Thoracic aorta (tissue), 2 donors: ENCODE measurements around the gene EEF1AKMT1. TPM values are rescaled to one million over a fixed set of nuclear protein-coding genes. Genes with fewer than 3 reads are reported as not detected.
A peak's percentile ranks its signal among the peaks of the same experiment; 100 is the strongest.

ENCODE experiments used
- ATAC-seq: fragments of 150-250 bp; one replicate; pipeline ENCODE4 v1.8.0; 2017; ENCODE audit warnings: low read depth; ENCODE audit not compliant: insufficient number of reproducible peaks, low FRiP score
- DNase-seq: peaks from one replicate; pipeline ENCODE4 v3.0.0-alpha.2; 2020; ENCODE audit warnings: low spot score
- H3K27ac ChIP-seq, 2 donors: fragments of 200-600 bp; sonication (generic); 1 replicate in 1 of 2; 2 replicates in 1 of 2; pipeline ENCODE4 v1.5.1; 2016; ENCODE audit warnings: mild to moderate bottlenecking in 2 of 2, moderate library complexity in 2 of 2
- H3K27me3 ChIP-seq: fragments of 200-600 bp; sonication (generic); replicated peaks from 2 replicates; pipeline ENCODE4 v1.6.0; 2016; ENCODE audit warnings: mild to moderate bottlenecking; ENCODE audit not compliant: insufficient read depth
- H3K36me3 ChIP-seq: fragments of 200-600 bp; sonication (generic); one replicate; pipeline ENCODE4 v1.5.1; 2016
- H3K4me1 ChIP-seq, 2 donors: fragments of 200-600 bp; sonication (generic); 1 replicate in 1 of 2; 2 replicates in 1 of 2; pipeline versions ENCODE4 v1.5.1 to v1.6.0; 2016; ENCODE audit warnings: low read depth in 2 of 2, mild to moderate bottlenecking in 1 of 2; ENCODE audit not compliant: control insufficient read depth in 1 of 2
- H3K4me3 ChIP-seq: fragments of 200-600 bp; sonication (generic); 2 replicates; pipeline ENCODE4 v1.5.1; 2016; ENCODE audit warnings: mild to moderate bottlenecking
- H3K9me3 ChIP-seq: fragments of 200-600 bp; sonication (generic); 2 replicates; pipeline ENCODE4 v1.5.1; 2016
- CTCF ChIP-seq: fragments of 200-600 bp; sonication (generic); IDR thresholded peaks from one replicate; pipeline ENCODE4 v1.5.1; 2019; ENCODE audit warnings: antibody characterized with exemption
- total RNA-seq, 2 donors: library from RNA; depleted of rRNA; stranded (reverse); fragments of >200 nt; gene quantifications; one replicate each; pipeline versions ENCODE4 v1.1.0 to v1.2.3, GENCODE V29; 2016

EEF1AKMT1 gene
- total RNA-seq, 2 donors from 2014 or later, result 8.4 to 12.7 TPM

GRCh38 chr13:20814224-20814910 is 40.6 kb upstream of the EEF1AKMT1 start:
- peaks cover 2 to 33% of the 10 kb centered on the region in 2 donors for H3K4me1 ChIP-seq
- TF ChIP-seq CTCF, result no peak
- peak overlapping the region; percentile 59 for H3K4me3 ChIP-seq
- H3K9me3 ChIP-seq, result no peaks in the 10 kb centered on the region
- H3K27me3 ChIP-seq, result no peaks in the 10 kb centered on the region
- peak; percentile 69 for DNase-seq
- no peaks in the 10 kb centered on the region for H3K36me3 ChIP-seq
- peak overlapping the region; percentile 84 for H3K27ac ChIP-seq
- peak; percentile 98 for ATAC-seq

- H3K4me1 ChIP-seq, result peaks cover 2 to 30% of the 10 kb centered on the region in 2 donors
- H3K4me3 ChIP-seq, result no peak overlapping the region
- no peaks in the 10 kb centered on the region for H3K27me3 ChIP-seq
- DNase-seq, result no peak
- H3K9me3 ChIP-seq, result no peaks in the 10 kb centered on the region
- TF ChIP-seq CTCF, result no peak
- peaks cover 4% of the 10 kb centered on the region for H3K36me3 ChIP-seq
- H3K27ac ChIP-seq, result peak overlapping the region; percentile 84
- ATAC-seq, result no peak
These were observed 39.1 kb upstream of the EEF1AKMT1 start for GRCh38 chr13:20812890-20813289.

- H3K4me3 ChIP-seq, result no peak overlapping the region
- no peaks in the 10 kb centered on the region for H3K27me3 ChIP-seq
- DNase-seq (no peak), ATAC-seq (no peak)
- H3K36me3 ChIP-seq, result peaks cover 4% of the 10 kb centered on the region
- no peak for TF ChIP-seq CTCF
- H3K9me3 ChIP-seq, result no peaks in the 10 kb centered on the region
- H3K27ac ChIP-seq, result no peak overlapping the region
- H3K4me1 ChIP-seq, result peaks cover 0 to 20% of the 10 kb centered on the region in 2 donors
These were observed 37.0 kb upstream of the EEF1AKMT1 start for GRCh38 chr13:20810808-20811207.

GRCh38 chr13:20808874-20809273 is 35.1 kb upstream of the EEF1AKMT1 start:
- no peak for DNase-seq
- ATAC-seq, result no peak
- Histone ChIP-seq H3K4me3 (no peak overlapping the region), H3K9me3 (no peaks in the 10 kb centered on the region), H3K27ac (no peak overlapping the region), H3K4me1 (peaks cover 0 to 8% of the 10 kb centered on the region in 2 donors), H3K36me3 (peaks cover 4% of the 10 kb centered on the region), H3K27me3 (no peaks in the 10 kb centered on the region)
- TF ChIP-seq CTCF, result no peak

- H3K4me3 ChIP-seq, result no peak overlapping the region
- H3K4me1 ChIP-seq, result no peaks in the 10 kb centered on the region
- DNase-seq, result no peak
- H3K27me3 ChIP-seq, result no peaks in the 10 kb centered on the region
- H3K9me3 ChIP-seq, result no peaks in the 10 kb centered on the region
- H3K36me3 ChIP-seq, result peaks cover 3% of the 10 kb centered on the region
- H3K27ac ChIP-seq, result no peak overlapping the region
- ATAC-seq, result no peak
- TF ChIP-seq CTCF, result no peak
These were observed 29.6 kb upstream of the EEF1AKMT1 start for GRCh38 chr13:20803180-20803965.
